ENCODE data around the gene CYP21A2.
"Not testable (repeated sequence)": the region's sequence is repeated elsewhere in the genome, so short reads cannot be mapped to it uniquely, and the experiment has no call there.

DNA sequence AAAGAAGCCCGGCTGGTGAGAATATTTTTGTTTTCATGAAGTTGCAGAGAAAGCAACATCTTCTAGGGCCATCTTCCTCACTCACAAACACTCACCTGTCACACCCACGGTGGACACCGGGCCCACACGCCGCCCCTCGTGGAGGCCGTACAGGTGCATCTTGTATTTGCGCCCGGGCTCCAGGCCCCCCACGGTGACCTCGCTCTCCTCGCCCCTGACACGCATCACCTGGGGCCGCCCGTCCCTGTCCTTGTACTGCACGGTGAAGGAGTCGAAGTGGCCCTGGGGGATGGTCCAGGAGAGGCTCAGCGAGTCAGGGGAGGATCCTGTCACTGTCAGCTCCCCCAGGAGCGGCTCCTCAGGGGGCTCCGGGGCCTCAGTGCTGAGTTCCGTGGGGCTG, 17.5 kb downstream of the CYP21A2 start:
- TF ChIP-seq, protein P1, sequence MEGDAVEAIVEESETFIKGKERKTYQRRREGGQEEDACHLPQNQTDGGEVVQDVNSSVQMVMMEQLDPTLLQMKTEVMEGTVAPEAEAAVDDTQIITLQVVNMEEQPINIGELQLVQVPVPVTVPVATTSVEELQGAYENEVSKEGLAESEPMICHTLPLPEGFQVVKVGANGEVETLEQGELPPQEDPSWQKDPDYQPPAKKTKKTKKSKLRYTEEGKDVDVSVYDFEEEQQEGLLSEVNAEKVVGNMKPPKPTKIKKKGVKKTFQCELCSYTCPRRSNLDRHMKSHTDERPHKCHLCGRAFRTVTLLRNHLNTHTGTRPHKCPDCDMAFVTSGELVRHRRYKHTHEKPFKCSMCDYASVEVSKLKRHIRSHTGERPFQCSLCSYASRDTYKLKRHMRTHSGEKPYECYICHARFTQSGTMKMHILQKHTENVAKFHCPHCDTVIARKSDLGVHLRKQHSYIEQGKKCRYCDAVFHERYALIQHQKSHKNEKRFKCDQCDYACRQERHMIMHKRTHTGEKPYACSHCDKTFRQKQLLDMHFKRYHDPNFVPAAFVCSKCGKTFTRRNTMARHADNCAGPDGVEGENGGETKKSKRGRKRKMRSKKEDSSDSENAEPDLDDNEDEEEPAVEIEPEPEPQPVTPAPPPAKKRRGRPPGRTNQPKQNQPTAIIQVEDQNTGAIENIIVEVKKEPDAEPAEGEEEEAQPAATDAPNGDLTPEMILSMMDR (conservative IDR thresholded peaks at IDR 0.05 in 1 of 2, IDR thresholded peaks at IDR 0.05 in 1 of 2; ENCODE audit: low read depth in 1 of 2, low read length in 2 of 2), result not testable (repeated sequence)
- TF ChIP-seq EZH2 (IDR thresholded peaks at IDR 0.05; ENCODE audit: low read length, missing control alignments), result not testable (repeated sequence)
